GM23338 (cell line): ENCODE data around the gene GDA. TPM values are rescaled to one million over a fixed set of nuclear protein-coding genes. Genes with fewer than 3 reads are reported as not detected.

Source experiments
- ATAC-seq: fragments of 200-7000 bp; cut with Tn5 transposase; 3 replicates; pipeline ENCODE4 v1.9.1; 2020
- DNase-seq: peaks from one replicate; pipeline ENCODE4 v3.0.0-alpha.2; 2015; ENCODE audit warnings: low spot score
- H2AFZ ChIP-seq: fragments of 200-600 bp; sonication (generic); 2 replicates; pipeline ENCODE4 v1.8.0; 2016; ENCODE audit warnings: antibody characterized with exemption, mild to moderate bottlenecking, moderate library complexity
- H3F3A ChIP-seq: fragments of 200-600 bp; sonication (generic); replicated peaks from 2 replicates; pipeline ENCODE4 v1.8.0; 2017; ENCODE audit warnings: antibody characterized with exemption, mixed run types, low read depth
- H3K27ac ChIP-seq: fragments of 200-600 bp; sonication (generic); 2 replicates; pipeline ENCODE4 v1.6.1; 2016; ENCODE audit warnings: low read depth
- H3K27me3 ChIP-seq: fragments of 200-600 bp; sonication (generic); 2 replicates; pipeline ENCODE4 v1.8.0; 2016; ENCODE audit warnings: mild to moderate bottlenecking, mixed run types, moderate library complexity; ENCODE audit not compliant: insufficient read depth
- H3K36me3 ChIP-seq: fragments of 200-600 bp; sonication (generic); 2 replicates; pipeline ENCODE4 v1.8.0; 2016; ENCODE audit warnings: mild to moderate bottlenecking; ENCODE audit not compliant: insufficient read depth
- H3K4me1 ChIP-seq: fragments of 200-600 bp; sonication (generic); 2 replicates; pipeline ENCODE4 v1.8.0; 2016; ENCODE audit warnings: mild to moderate bottlenecking, moderate library complexity; ENCODE audit not compliant: insufficient read depth
- H3K4me2 ChIP-seq: fragments of 200-600 bp; sonication (generic); 2 replicates; pipeline ENCODE4 v1.7.1; 2017; ENCODE audit warnings: mixed run types
- H3K4me3 ChIP-seq: fragments of 200-600 bp; sonication (generic); 2 replicates; pipeline ENCODE4 v1.6.1; 2016; ENCODE audit warnings: mixed run types
- H3K79me2 ChIP-seq: fragments of 200-600 bp; sonication (generic); replicated peaks from 2 replicates; pipeline ENCODE4 v1.8.0; 2017; ENCODE audit warnings: mild to moderate bottlenecking; ENCODE audit not compliant: insufficient read depth
- H3K9me2 ChIP-seq: fragments of 200-600 bp; sonication (generic); 2 replicates; pipeline ENCODE4 v1.8.0; 2017; ENCODE audit not compliant: insufficient read depth
- H4K20me1 ChIP-seq: fragments of 200-600 bp; sonication (generic); replicated peaks from 2 replicates; pipeline ENCODE4 v1.8.0; 2017; ENCODE audit warnings: mild to moderate bottlenecking; ENCODE audit not compliant: insufficient read depth
- H3K27ac Mint-ChIP-seq: 2 replicates; pipeline ENCODE4 v1.8.0; 2020; ENCODE audit warnings: inconsistent platforms, mild to moderate bottlenecking, moderate library complexity, mixed read lengths
- H3K27me3 Mint-ChIP-seq: 3 replicates; pipeline ENCODE4 v1.8.0; 2022; ENCODE audit warnings: low read depth, mild to moderate bottlenecking, moderate library complexity, mixed read lengths, inconsistent platforms; ENCODE audit not compliant: insufficient read depth, poor library complexity
- H3K36me3 Mint-ChIP-seq: 3 replicates; pipeline ENCODE4 v1.8.0; 2021; ENCODE audit warnings: low read depth, mild to moderate bottlenecking, inconsistent platforms, moderate library complexity, mixed read lengths
- H3K4me1 Mint-ChIP-seq: 3 replicates; pipeline ENCODE4 v1.8.0; 2020; ENCODE audit warnings: mild to moderate bottlenecking, inconsistent platforms, mixed read lengths
- H3K4me3 Mint-ChIP-seq: 3 replicates; pipeline ENCODE4 v1.8.0; 2021; ENCODE audit warnings: moderate library complexity, mild to moderate bottlenecking, inconsistent platforms, mixed read lengths
- H3K9me3 Mint-ChIP-seq: 3 replicates; pipeline ENCODE4 v1.8.0; 2020; ENCODE audit warnings: moderate library complexity, mild to moderate bottlenecking, inconsistent platforms, mixed read lengths
- ETS1 ChIP-seq: IDR thresholded peaks from 2 replicates; pipeline ENCODE4 v1.6.1; 2016; ENCODE audit warnings: antibody characterized with exemption
- JUNB ChIP-seq: IDR thresholded peaks from one replicate; pipeline ENCODE4 v1.6.1; 2016; ENCODE audit warnings: antibody characterized with exemption; ENCODE audit not compliant: unreplicated experiment
- POLR2AphosphoS5 ChIP-seq: IDR thresholded peaks from 2 replicates; pipeline ENCODE4 v1.6.1; 2016; ENCODE audit warnings: antibody characterized with exemption, low read depth
- REST ChIP-seq: IDR thresholded peaks from one replicate; pipeline ENCODE4 v1.6.1; 2018; ENCODE audit warnings: antibody characterized with exemption; ENCODE audit not compliant: unreplicated experiment
- STAT1 ChIP-seq: IDR thresholded peaks from one replicate; pipeline ENCODE4 v1.6.1; 2016; ENCODE audit warnings: antibody characterized with exemption; ENCODE audit not compliant: unreplicated experiment
- ZNF114 ChIP-seq: fragments of 250-450 bp; sonication (Bioruptor Pico); IDR thresholded peaks from 2 replicates; pipeline ENCODE4 v1.5.0; 2020; ENCODE audit warnings: mild to moderate bottlenecking, moderate library complexity
- ZNF331 ChIP-seq: fragments of 250-450 bp; sonication (Bioruptor Pico); IDR thresholded peaks from 2 replicates; pipeline ENCODE4 v1.5.0; 2020; ENCODE audit warnings: low read depth, mild to moderate bottlenecking, moderate library complexity
- polyA plus RNA-seq: library from polyadenylated mRNA; unstranded; fragments of >200 nt; fragmentation: Nextera tagmentation; extraction: Ambion mirVana; gene quantifications from 2 replicates; pipeline ENCODE4 v1.2.1, GENCODE V29; 2016
- total RNA-seq: library from RNA; depleted of rRNA; stranded (reverse); fragments of >200 nt; shearing (Covaris generic); gene quantifications from 2 replicates; pipeline ENCODE4 v1.2.3, GENCODE V29; 2014
- TF ChIP-seq, protein P1 (sequence below), 2 experiments: fragments of 200-600 bp in 1 of 2; sonication (generic) in 1 of 2; conservative IDR thresholded peaks; 2 replicates each; pipeline versions ENCODE4 v1.5.1 to v1.6.1; 2016 to 2017; ENCODE audit warnings: antibody characterized with exemption in 2 of 2, low read depth in 2 of 2, mild to moderate bottlenecking in 2 of 2, moderate library complexity in 1 of 2

Gene GDA
- total and polyA plus RNA-seq, 2 experiments from 2014 or later, result 4.0 to 5.8 TPM

DNA sequence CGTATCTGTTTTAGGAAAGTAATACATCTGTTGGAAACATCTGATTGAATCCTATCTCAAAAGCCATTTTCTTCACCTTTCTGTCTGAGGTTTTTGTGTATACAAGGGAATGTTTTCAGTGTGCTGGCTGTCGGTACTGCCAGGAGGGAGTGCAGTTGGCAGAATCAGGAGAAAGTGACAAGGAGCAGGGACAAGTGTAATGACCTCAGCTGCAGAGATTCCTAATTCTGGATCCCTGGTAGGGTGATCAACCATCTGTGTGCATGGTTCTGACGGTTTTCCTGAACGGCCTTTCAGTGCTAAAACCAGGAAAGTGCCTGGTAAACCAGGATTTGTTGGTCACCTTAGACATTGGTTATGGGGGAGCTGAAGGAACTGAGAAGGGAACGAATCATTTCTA, 1.6 kb upstream of the GDA start (continued):
- TF ChIP-seq, protein P1, sequence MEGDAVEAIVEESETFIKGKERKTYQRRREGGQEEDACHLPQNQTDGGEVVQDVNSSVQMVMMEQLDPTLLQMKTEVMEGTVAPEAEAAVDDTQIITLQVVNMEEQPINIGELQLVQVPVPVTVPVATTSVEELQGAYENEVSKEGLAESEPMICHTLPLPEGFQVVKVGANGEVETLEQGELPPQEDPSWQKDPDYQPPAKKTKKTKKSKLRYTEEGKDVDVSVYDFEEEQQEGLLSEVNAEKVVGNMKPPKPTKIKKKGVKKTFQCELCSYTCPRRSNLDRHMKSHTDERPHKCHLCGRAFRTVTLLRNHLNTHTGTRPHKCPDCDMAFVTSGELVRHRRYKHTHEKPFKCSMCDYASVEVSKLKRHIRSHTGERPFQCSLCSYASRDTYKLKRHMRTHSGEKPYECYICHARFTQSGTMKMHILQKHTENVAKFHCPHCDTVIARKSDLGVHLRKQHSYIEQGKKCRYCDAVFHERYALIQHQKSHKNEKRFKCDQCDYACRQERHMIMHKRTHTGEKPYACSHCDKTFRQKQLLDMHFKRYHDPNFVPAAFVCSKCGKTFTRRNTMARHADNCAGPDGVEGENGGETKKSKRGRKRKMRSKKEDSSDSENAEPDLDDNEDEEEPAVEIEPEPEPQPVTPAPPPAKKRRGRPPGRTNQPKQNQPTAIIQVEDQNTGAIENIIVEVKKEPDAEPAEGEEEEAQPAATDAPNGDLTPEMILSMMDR (conservative IDR thresholded peaks at IDR 0.05; ENCODE audit: low read depth in 2 of 2), result no peak
- TF ChIP-seq STAT1 (no peak), ZNF331 (no peak)

DNA sequence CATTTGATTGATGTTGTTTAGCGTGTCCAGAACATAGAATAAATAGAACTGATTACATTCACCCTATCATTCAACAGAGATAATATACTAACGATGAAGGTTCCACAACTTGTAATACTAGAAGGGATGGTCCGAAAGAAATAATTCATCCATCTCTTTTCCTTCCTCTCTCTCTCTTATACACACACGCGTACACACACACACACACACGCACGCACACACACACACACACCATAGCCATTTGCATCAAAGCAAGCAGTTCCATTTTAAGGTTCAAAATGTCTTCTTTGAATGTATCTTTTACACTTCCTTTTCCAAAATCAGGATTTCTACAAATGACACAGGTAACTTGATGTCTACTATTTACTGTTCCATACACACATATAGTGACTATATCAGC, 887 bp downstream of the GDA start:
- no peaks in the 10 kb centered on the region for H3K9me2 ChIP-seq
- peaks cover 4% of the 10 kb centered on the region; the same call in 1 of the 2 replicates for H3K4me1 ChIP-seq
- Mint-ChIP-seq H3K9me3 (no peaks in the 10 kb centered on the region), H3K4me1 (no peaks in the 10 kb centered on the region; the same call in 1 of the 3 replicates), H3K27me3 (peaks cover 32% of the 10 kb centered on the region), H3K36me3 (no peaks in the 10 kb centered on the region; the same call in 2 of the 3 replicates), H3K4me3 (peak overlapping the region; percentile 79), H3K27ac (no peak overlapping the region)
- no peak overlapping the region for H3K27ac ChIP-seq
- DNase-seq, result no peak
- peak overlapping the region; percentile 88 for H3K4me2 ChIP-seq
- TF ChIP-seq, protein P1 (conservative IDR thresholded peaks at IDR 0.05; ENCODE audit: low read depth in 2 of 2), result no peak
- no peaks in the 10 kb centered on the region; the same call in 1 of the 2 replicates for H4K20me1 ChIP-seq
- no peaks in the 10 kb centered on the region for H3K79me2 ChIP-seq
- H2AFZ ChIP-seq, result peak overlapping the region; percentile 99
- H3K4me3 ChIP-seq, result peak overlapping the region; percentile 66
- peaks cover 42% of the 10 kb centered on the region for H3K27me3 ChIP-seq
- no peaks in the 10 kb centered on the region for H3K36me3 ChIP-seq
- H3F3A ChIP-seq, result no peaks in the 10 kb centered on the region
- no peak for ATAC-seq

DNA sequence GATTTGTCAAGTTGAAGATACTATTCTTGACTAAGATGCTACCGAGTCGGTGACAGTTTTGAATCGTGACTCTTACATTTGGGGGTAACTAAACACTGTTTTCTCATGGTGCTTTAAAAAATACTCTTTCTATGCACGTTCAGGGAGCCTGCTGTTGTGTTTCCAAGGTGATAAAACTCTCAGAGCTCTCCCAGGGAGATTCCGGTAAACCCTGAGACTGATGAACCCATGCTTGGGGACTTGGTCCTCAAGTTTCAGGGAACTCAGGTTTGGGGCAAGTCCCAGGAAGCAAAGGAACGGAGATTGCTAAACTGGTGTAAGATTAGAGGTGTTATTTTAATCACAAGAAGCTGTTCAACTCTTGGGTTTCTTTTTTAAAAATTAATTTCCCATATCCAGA, 1.4 kb downstream of the GDA start:
- no peak overlapping the region for H3K27ac Mint-ChIP-seq
- H3K27me3 ChIP-seq, result peaks cover 42% of the 10 kb centered on the region
- H3K79me2 ChIP-seq, result no peaks in the 10 kb centered on the region
- H3K4me3 ChIP-seq, result no peak overlapping the region
- H3K4me2 ChIP-seq, result no peak overlapping the region
- H2AFZ ChIP-seq, result no peak overlapping the region
- ATAC-seq (no peak), DNase-seq (no peak)
- no peak overlapping the region for H3K4me3 Mint-ChIP-seq
- peaks cover 4% of the 10 kb centered on the region; the same call in 1 of the 2 replicates for H3K4me1 ChIP-seq
- no peaks in the 10 kb centered on the region; the same call in 1 of the 2 replicates for H4K20me1 ChIP-seq
- H3K27me3 Mint-ChIP-seq, result peaks cover 32% of the 10 kb centered on the region
- H3K27ac ChIP-seq, result no peak overlapping the region
- H3K9me3 Mint-ChIP-seq, result no peaks in the 10 kb centered on the region
- no peaks in the 10 kb centered on the region for H3K9me2 ChIP-seq
- no peaks in the 10 kb centered on the region; the same call in 2 of the 3 replicates for H3K36me3 Mint-ChIP-seq
- no peaks in the 10 kb centered on the region; the same call in 1 of the 3 replicates for H3K4me1 Mint-ChIP-seq
- no peaks in the 10 kb centered on the region for H3K36me3 ChIP-seq
- H3F3A ChIP-seq, result no peaks in the 10 kb centered on the region
- TF ChIP-seq POLR2AphosphoS5 (no peak), JUNB (no peak), REST (no peak), STAT1 (no peak), ETS1 (no peak), ZNF114 (CRISPR knock-in tag) (no peak)
- TF ChIP-seq, protein P1 (conservative IDR thresholded peaks at IDR 0.05; ENCODE audit: low read depth in 2 of 2), result no peak
